ENCODE measurements around the gene PCK2. TPM values are rescaled to one million over a fixed set of nuclear protein-coding genes. Genes with fewer than 3 reads are reported as not detected.

PCK2 gene
- total and polyA plus RNA-seq, 2 of the 13 experiments (the other 11 are each of a cell fraction or from before 2014, with no cell fraction given): 129 to 272 TPM

DNA sequence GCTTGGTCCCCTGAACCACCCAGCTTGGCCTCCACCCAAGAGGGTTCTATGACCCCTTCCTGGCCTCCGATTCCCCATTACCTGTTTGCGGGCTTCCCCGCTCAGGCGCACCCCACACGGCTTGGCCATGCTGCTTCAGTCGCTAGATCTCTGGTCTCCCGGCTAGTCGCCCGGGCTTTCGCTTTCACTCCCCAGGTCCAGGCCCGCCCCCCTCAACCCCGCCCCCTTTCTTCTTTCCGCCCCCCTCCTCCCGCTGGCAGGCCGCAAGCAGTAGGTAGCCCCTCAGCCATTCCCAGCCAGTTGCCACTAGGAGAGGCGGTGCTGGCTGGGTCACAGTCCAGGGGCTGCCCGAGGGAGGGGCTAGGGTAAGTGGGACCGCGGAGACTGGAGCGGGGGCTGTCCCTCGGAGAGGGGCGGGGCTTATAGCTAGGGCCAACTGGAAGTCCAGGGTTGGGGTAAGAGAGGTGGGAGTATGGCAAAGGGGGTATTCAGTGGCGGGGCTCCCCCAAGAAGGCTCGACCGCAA, 52.4 kb downstream of the PCK2 start, which contains the start of gene PSME2 (continued):
- no peak for TF ChIP-seq NFE2L2 (IDR thresholded peaks at IDR 0.05; ENCODE audit: low read length)
- no peak; the same call in 1 of the 2 replicates for TF ChIP-seq ZFP36L1 (CRISPR knock-in tag; IDR thresholded peaks at IDR 0.05)
- TF ChIP-seq, protein P1, sequence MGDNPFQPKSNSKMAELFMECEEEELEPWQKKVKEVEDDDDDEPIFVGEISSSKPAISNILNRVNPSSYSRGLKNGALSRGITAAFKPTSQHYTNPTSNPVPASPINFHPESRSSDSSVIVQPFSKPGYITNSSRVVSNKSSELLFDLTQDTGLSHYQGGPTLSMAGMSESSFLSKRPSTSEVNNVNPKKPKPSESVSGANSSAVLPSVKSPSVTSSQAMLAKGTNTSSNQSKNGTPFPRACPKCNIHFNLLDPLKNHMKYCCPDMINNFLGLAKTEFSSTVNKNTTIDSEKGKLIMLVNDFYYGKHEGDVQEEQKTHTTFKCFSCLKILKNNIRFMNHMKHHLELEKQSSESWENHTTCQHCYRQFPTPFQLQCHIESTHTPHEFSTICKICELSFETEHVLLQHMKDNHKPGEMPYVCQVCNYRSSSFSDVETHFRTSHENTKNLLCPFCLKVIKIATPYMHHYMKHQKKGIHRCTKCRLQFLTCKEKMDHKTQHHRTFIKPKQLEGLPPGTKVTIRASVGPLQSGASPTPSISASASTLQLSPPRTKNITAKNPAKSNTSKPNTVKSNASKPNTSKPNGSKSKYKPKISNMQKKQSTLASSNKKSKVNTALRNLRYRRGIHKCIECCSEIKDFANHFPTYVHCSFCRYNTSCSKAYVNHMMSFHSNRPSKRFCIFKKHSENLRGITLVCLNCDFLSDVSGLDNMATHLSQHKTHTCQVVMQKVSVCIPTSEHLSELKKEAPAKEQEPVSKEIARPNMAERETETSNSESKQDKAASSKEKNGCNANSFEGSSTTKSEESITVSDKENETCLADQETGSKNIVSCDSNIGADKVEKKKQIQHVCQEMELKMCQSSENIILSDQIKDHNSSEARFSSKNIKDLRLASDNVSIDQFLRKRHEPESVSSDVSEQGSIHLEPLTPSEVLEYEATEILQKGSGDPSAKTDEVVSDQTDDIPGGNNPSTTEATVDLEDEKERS (CRISPR knock-in tag; IDR thresholded peaks at IDR 0.05): peak; percentile 45; the same call in 1 of the 2 replicates
- no peak for TF ChIP-seq TOPORS (CRISPR knock-in tag; IDR thresholded peaks at IDR 0.05)
- TF ChIP-seq KDM2A (CRISPR knock-in tag; IDR thresholded peaks at IDR 0.05; ENCODE audit: borderline replicate concordance, low read depth): peak; percentile 53; the same call in 1 of the 2 replicates
- TF ChIP-seq ZNF660 (CRISPR knock-in tag; IDR thresholded peaks at IDR 0.05; ENCODE audit: borderline replicate concordance, low read depth): no peak
- TF ChIP-seq KMT2B (CRISPR knock-in tag; IDR thresholded peaks at IDR 0.05): no peak; the same call in 1 of the 2 replicates
- TF ChIP-seq KLF13 (CRISPR knock-in tag; IDR thresholded peaks at IDR 0.05): no peak
- no peak for TF ChIP-seq BRCA1 (CRISPR knock-in tag; IDR thresholded peaks at IDR 0.05)
- TF ChIP-seq, protein P2, sequence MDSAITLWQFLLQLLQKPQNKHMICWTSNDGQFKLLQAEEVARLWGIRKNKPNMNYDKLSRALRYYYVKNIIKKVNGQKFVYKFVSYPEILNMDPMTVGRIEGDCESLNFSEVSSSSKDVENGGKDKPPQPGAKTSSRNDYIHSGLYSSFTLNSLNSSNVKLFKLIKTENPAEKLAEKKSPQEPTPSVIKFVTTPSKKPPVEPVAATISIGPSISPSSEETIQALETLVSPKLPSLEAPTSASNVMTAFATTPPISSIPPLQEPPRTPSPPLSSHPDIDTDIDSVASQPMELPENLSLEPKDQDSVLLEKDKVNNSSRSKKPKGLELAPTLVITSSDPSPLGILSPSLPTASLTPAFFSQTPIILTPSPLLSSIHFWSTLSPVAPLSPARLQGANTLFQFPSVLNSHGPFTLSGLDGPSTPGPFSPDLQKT (CRISPR knock-in tag; IDR thresholded peaks at IDR 0.05; ENCODE audit: borderline replicate concordance): no peak
- TF ChIP-seq KDM5B (CRISPR knock-in tag; IDR thresholded peaks at IDR 0.05; ENCODE audit: borderline replicate concordance): peak; percentile 52; the same call in 1 of the 2 replicates
- no peak for TF ChIP-seq GTF3A (CRISPR knock-in tag; conservative IDR thresholded peaks at IDR 0.05)
- TF ChIP-seq FOXC1 (CRISPR knock-in tag; IDR thresholded peaks at IDR 0.05; ENCODE audit: borderline replicate concordance): no peak
- TF ChIP-seq ETV6 (CRISPR knock-in tag; conservative IDR thresholded peaks at IDR 0.05): peak; percentile 94
- no peak for TF ChIP-seq HDAC6 (IDR thresholded peaks at IDR 0.05; ENCODE audit: low read depth, low read length)
- TF ChIP-seq, protein P3, sequence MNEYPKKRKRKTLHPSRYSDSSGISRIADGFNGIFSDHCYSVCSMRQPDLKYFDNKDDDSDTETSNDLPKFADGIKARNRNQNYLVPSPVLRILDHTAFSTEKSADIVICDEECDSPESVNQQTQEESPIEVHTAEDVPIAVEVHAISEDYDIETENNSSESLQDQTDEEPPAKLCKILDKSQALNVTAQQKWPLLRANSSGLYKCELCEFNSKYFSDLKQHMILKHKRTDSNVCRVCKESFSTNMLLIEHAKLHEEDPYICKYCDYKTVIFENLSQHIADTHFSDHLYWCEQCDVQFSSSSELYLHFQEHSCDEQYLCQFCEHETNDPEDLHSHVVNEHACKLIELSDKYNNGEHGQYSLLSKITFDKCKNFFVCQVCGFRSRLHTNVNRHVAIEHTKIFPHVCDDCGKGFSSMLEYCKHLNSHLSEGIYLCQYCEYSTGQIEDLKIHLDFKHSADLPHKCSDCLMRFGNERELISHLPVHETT (CRISPR knock-in tag; conservative IDR thresholded peaks at IDR 0.05): no peak
- no peak for TF ChIP-seq ZNF383 (CRISPR knock-in tag; IDR thresholded peaks at IDR 0.05; ENCODE audit: borderline replicate concordance)
- TF ChIP-seq TEAD3 (CRISPR knock-in tag; optimal IDR thresholded peaks at IDR 0.05; ENCODE audit: borderline replicate concordance): peak; percentile 55
- TF ChIP-seq TAF1 (CRISPR knock-in tag; IDR thresholded peaks at IDR 0.05): peak; percentile 77; the same call in 1 of the 2 replicates
- no peak for TF ChIP-seq ZMYM2 (CRISPR knock-in tag; IDR thresholded peaks at IDR 0.05)
- TF ChIP-seq ZNF446 (CRISPR knock-in tag; IDR thresholded peaks at IDR 0.05): no peak
- TF ChIP-seq FOXA3 (CRISPR knock-in tag; IDR thresholded peaks at IDR 0.05): no peak
- TF ChIP-seq ZNF30 (CRISPR knock-in tag; IDR thresholded peaks at IDR 0.05): no peak
- TF ChIP-seq ZNF224 (CRISPR knock-in tag; IDR thresholded peaks at IDR 0.05): no peak
- TF ChIP-seq, protein P4, sequence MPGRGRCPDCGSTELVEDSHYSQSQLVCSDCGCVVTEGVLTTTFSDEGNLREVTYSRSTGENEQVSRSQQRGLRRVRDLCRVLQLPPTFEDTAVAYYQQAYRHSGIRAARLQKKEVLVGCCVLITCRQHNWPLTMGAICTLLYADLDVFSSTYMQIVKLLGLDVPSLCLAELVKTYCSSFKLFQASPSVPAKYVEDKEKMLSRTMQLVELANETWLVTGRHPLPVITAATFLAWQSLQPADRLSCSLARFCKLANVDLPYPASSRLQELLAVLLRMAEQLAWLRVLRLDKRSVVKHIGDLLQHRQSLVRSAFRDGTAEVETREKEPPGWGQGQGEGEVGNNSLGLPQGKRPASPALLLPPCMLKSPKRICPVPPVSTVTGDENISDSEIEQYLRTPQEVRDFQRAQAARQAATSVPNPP (CRISPR knock-in tag; IDR thresholded peaks at IDR 0.05): no peak; the same call in 1 of the 2 replicates
